NK-92 (cell line): ENCODE results near the gene FGFR4.

Source experiments
- DNase-seq: peaks from one replicate; lab custom pipeline; 2025; ENCODE audit not compliant: unreplicated experiment; lab: John Stamatoyannopoulos, UW

The FGFR4 gene

GRCh38 chr5:177131019-177131320 is 44.3 kb downstream of the FGFR4 start:
- no peak for DNase-seq

GRCh38 chr5:177131352-177132135 is 44.8 kb downstream of the FGFR4 start:
- DNase-seq: no peak

GRCh38 chr5:177132136-177133095 is 45.7 kb downstream of the FGFR4 start:
- no peak for DNase-seq

GRCh38 chr5:177133096-177133852 is 46.6 kb downstream of the FGFR4 start, which contains the start of gene NSD1:
NSD1 (plus strand) TSS chr5:177133773; CDS start chr5:177135104, 1,331 bp downstream.
- no peak for DNase-seq

GRCh38 chr5:177133853-177134696 is 47.4 kb downstream of the FGFR4 start:
- DNase-seq: no peak

GRCh38 chr5:177134697-177135225 is 48.0 kb downstream of the FGFR4 start:
- DNase-seq: no peak

GRCh38 chr5:177140312-177140711 is 53.6 kb downstream of the FGFR4 start:
- no peak for DNase-seq

GRCh38 chr5:177141496-177141895 is 54.8 kb downstream of the FGFR4 start:
- DNase-seq: no peak

GRCh38 chr5:177142098-177142611 is 55.4 kb downstream of the FGFR4 start:
- no peak for DNase-seq

GRCh38 chr5:177142778-177143177 is 56.1 kb downstream of the FGFR4 start:
- DNase-seq: no peak

- no peak for DNase-seq
Measured at GRCh38 chr5:177146891-177147638, 60.4 kb downstream of the FGFR4 start.
